Muscle layer of colon (tissue), 2 donors: ENCODE results near the gene IP6K3.
A peak's percentile ranks its signal among the peaks of the same experiment; 100 is the strongest.

Experiments used
- H3K27ac ChIP-seq: one replicate; pipeline ENCODE4 v1.7.0; 2013; ENCODE audit warnings: low read depth, mild to moderate bottlenecking, low read length, moderate library complexity
- H3K27me3 ChIP-seq, 2 donors: one replicate each; pipeline ENCODE4 v1.7.0; 2013; ENCODE audit warnings: low read length in 2 of 2, mild to moderate bottlenecking in 2 of 2; ENCODE audit not compliant: insufficient read depth in 2 of 2, control insufficient read depth in 1 of 2
- H3K36me3 ChIP-seq: one replicate; pipeline ENCODE4 v1.7.0; 2013; ENCODE audit warnings: mild to moderate bottlenecking, low read length; ENCODE audit not compliant: insufficient read depth
- H3K4me1 ChIP-seq: one replicate; pipeline ENCODE4 v1.7.0; 2013; ENCODE audit warnings: mild to moderate bottlenecking, low read length; ENCODE audit not compliant: insufficient read depth
- H3K4me3 ChIP-seq, 2 donors: one replicate each; pipeline ENCODE4 v1.7.0; 2013; ENCODE audit warnings: low read length in 2 of 2, low read depth in 1 of 2, mild to moderate bottlenecking in 1 of 2, moderate library complexity in 1 of 2
- H3K9ac ChIP-seq: one replicate; pipeline ENCODE4 v1.7.0; 2013; ENCODE audit warnings: low read length
- H3K9me3 ChIP-seq: one replicate; pipeline ENCODE4 v1.7.0; 2013; ENCODE audit warnings: mild to moderate bottlenecking, low read length
- donor health status: abdominal sarcoma.
- donor health status: Adenocarcinoma of cecum.

The IP6K3 gene

DNA sequence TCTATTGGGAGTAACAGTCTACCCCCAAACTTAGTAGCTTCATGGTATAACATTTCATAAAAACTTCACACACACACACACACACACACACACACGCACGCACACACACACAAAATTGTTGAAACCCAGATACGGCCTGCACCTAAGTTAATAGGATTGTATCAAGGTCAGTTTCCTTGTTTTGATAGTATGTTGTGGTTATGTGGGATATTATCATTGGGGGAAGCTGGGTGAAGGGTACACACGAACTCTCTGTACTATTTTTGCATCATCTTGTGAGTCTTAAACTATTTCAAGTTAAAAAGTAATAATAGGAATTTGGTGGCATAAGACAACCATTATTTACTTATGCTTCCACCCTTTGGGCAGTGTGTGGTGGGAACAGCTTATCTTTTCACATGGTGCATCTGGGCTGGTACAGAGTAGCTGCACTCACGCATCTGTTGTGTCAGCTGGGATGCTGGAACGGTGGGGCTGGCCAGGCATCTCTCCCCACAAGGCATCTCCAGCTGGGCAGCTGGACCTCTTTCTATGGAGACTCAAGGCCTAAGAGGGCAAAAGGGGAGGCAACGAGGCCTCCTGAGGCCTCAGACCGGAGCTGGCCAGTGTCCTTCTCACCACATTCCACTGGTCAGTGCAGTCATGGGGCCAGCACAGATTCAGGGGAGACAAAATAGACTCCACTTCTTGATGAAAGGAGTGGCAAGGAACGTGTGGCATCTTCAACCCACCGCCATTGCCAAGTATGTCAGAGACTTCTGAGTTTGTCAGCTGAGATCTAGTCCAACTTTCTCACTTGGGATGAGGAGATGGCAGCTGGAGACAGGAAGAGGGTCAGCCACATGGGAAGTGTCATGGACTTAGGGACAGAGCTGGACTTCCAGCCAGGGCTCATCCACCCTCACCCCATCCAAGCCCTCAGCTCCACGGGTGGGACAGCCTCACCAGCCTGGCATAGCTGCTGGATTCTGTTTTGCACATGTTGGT, 20.5 kb upstream of the IP6K3 start:
- Histone ChIP-seq H3K36me3 (peaks cover 3% of the 10 kb centered on the region), H3K27me3 (no peaks in the 10 kb centered on the region), H3K4me3 (no peak overlapping the region), H3K9ac (no peak overlapping the region), H3K4me1 (peaks cover 26% of the 10 kb centered on the region), H3K27ac (no peak overlapping the region), H3K9me3 (no peaks in the 10 kb centered on the region)

DNA sequence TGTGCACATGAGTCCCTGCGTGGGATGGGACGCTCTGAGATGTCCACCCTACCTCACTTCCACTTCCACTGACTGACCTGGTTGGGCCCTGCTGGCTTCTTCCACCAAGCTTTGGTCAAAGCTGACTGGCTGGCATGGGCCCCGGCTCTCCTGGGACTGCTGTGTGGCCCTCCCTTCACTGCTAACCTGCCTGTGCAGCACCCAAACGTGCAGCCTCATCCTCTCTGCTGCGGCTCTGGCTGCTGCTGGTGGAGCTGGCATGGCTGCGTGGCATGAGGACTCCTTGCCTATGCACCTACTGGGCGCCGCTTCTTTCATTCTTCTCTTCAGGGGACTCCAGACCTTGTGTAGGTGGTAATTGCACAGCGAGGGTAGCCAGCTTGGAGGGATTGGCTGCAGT, 18.7 kb upstream of the IP6K3 start:
- Histone ChIP-seq H3K36me3 (no peaks in the 10 kb centered on the region), H3K9ac (no peak overlapping the region), H3K9me3 (no peaks in the 10 kb centered on the region), H3K4me1 (peaks cover 7% of the 10 kb centered on the region), H3K4me3 (no peak overlapping the region), H3K27me3 (no peaks in the 10 kb centered on the region), H3K27ac (no peak overlapping the region)

DNA sequence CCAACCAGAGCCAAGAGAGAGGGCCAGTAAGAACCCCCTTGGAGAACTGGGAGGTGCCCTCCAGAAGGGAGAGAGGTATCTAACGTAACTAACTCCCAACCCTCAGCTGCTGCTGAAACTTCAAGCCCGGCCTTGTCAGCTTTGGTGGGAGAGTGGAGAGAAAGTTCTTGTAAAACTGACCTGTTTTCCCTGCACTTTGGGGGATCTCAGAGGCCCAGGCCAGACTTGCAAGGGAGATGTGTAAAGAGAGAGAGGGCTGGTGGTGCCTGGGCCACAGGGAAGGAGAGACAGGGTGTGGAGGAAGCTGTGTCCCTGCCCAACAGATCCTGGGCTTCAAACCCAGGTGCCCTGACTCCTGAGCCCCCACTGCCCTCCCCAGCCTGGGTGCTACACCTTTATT, 17.3 kb upstream of the IP6K3 start:
- Histone ChIP-seq H3K27me3 (no peaks in the 10 kb centered on the region), H3K9me3 (no peaks in the 10 kb centered on the region), H3K4me3 (no peak overlapping the region), H3K36me3 (no peaks in the 10 kb centered on the region), H3K9ac (no peak overlapping the region), H3K4me1 (no peaks in the 10 kb centered on the region), H3K27ac (no peak overlapping the region)

DNA sequence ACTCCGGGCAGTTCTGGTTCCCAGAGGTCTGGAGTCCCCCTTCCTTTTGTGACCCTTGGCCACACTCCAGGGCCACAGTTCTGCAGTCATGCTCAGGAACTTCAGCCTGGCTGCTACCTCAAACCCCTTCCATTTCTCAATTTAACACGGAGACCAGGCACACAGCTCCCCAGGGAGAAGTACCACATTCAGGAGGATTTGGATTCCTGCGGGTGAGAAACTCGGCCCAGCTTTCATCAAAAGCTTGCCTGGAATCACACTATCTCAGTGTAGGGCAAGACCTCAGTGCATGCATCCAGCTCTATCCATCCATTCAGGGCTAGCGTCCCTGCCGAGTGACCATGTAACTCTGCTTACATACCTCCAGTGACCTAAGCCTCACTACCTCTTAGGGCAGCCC, 16.8 kb upstream of the IP6K3 start:
- no peaks in the 10 kb centered on the region for H3K36me3 ChIP-seq
- no peaks in the 10 kb centered on the region for H3K9me3 ChIP-seq
- H3K4me3 ChIP-seq = no peak overlapping the region
- H3K9ac ChIP-seq = no peak overlapping the region
- H3K27me3 ChIP-seq = no peaks in the 10 kb centered on the region
- no peak overlapping the region for H3K27ac ChIP-seq
- H3K4me1 ChIP-seq = no peaks in the 10 kb centered on the region

DNA sequence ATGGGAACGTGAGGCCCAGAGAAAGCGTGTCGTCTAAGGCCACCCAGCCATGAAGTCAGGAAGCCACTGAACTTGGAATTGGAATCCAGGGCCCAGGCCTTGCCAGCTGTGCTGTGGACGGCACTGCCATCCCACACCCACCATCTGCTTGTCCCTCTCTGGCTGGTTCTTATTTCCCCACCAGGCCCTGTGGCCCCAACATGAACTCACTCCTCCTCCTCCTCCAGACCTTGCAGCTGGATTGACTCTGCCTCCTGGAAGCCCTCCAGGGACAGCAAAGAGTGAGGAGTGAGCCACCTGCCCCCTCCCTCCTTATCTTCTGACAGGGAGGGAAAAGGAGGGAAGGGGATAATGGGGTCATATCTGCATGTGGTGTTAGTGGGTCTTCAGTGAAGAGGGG, 16.0 kb upstream of the IP6K3 start:
- no peaks in the 10 kb centered on the region for H3K27me3 ChIP-seq
- H3K27ac ChIP-seq = no peak overlapping the region
- no peak overlapping the region for H3K4me3 ChIP-seq
- no peak overlapping the region for H3K9ac ChIP-seq
- no peaks in the 10 kb centered on the region for H3K36me3 ChIP-seq
- no peaks in the 10 kb centered on the region for H3K9me3 ChIP-seq
- H3K4me1 ChIP-seq = no peaks in the 10 kb centered on the region

DNA sequence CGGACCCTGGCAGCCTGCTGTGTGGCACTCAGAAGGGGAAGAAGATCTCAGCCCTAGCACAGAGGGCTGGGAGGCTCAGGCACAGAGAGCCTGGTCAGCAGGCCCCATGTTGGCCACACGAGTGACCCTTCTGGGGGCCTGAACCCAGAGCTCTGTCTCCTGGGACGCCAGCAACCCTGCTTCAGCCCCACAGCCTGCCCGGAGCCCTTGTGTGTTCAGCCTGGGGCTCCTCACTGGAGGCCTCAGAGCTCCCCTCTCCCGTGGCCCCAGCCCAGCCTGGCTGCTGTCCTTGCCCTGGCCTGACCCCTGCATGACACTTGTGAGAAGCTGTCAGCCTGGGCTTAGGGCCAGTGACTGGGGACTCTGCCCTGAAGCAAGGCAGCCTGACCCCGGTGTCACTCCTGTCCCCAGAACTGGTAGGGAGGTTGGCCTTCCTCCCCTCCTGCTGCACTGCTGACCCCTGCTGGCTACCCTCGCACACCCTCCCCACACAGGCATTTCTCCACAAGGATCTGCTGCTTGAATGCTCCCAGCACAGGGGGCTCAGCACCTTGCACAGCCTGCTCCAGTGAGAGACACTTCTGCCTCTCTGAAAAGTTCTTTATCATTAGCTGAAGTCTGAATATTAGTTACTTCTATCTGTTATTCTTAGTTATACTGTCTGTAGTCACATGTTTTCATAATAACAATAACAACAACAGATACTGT, 15.4 kb upstream of the IP6K3 start:
- no peak overlapping the region for H3K4me3 ChIP-seq
- no peak overlapping the region for H3K9ac ChIP-seq
- no peaks in the 10 kb centered on the region for H3K9me3 ChIP-seq
- H3K27ac ChIP-seq = peak overlapping the region; percentile 44
- no peaks in the 10 kb centered on the region for H3K4me1 ChIP-seq
- H3K27me3 ChIP-seq = no peaks in the 10 kb centered on the region
- no peaks in the 10 kb centered on the region for H3K36me3 ChIP-seq

DNA sequence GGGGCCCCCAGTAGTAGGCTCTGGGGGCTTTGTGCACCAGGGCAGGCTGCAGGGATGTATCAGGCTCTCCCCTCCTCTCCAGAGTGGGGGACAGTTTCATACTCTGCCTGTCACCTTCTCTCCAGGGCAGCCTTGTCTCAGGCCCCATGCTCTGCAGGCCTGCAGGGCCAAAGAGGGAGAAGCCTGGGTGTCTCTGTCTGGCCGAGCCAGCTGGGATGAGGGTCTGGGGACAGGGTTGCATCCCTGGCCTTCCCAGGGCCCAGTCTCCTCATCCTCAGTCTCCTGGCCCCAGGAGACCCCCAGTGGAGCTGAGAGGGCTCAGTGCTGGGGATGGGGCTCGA, 14.8 kb upstream of the IP6K3 start:
- H3K27ac ChIP-seq = peak overlapping the region; percentile 44
- H3K4me1 ChIP-seq = no peaks in the 10 kb centered on the region
- H3K9ac ChIP-seq = no peak overlapping the region
- no peaks in the 10 kb centered on the region for H3K9me3 ChIP-seq
- no peaks in the 10 kb centered on the region for H3K36me3 ChIP-seq
- H3K4me3 ChIP-seq = no peak overlapping the region
- H3K27me3 ChIP-seq = no peaks in the 10 kb centered on the region

DNA sequence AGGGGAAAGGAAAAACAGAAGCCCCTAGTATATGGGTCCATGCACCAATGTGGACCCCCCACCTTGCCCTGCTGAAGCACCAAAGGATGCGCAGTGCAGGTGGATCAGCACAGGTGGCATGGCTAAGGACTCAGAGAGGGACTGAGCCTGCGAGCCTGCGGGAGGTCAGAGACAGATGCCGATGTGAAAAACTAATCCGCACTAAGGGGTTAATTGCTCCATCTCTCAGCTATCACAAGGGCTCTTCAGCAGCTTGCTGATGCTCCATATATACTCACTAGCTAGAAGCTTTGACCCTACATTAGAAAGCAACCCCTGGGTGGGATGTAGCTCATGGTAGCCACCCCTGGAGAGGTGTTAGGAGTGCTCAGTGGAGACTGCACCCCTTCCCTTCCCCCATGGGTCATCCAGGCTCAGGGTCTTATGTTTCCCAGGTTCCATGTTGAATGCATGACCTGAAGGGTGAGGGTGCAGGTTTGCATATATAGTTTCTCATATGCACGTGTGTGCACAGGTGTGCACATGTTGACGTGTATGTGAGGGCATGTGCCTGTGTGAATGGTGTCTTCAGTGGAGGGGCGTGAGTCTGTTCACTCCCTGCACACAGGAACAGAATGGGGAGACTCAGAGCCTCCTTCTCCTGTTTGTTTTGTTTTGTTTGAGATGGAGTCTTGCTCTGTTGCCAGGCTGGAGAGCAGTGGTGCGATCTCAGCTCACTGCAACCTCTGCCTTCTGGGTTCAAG, 13.4 kb upstream of the IP6K3 start:
- Histone ChIP-seq H3K9me3 (no peaks in the 10 kb centered on the region), H3K4me3 (no peak overlapping the region), H3K4me1 (no peaks in the 10 kb centered on the region), H3K9ac (no peak overlapping the region), H3K27me3 (no peaks in the 10 kb centered on the region), H3K27ac (no peak overlapping the region), H3K36me3 (no peaks in the 10 kb centered on the region)

DNA sequence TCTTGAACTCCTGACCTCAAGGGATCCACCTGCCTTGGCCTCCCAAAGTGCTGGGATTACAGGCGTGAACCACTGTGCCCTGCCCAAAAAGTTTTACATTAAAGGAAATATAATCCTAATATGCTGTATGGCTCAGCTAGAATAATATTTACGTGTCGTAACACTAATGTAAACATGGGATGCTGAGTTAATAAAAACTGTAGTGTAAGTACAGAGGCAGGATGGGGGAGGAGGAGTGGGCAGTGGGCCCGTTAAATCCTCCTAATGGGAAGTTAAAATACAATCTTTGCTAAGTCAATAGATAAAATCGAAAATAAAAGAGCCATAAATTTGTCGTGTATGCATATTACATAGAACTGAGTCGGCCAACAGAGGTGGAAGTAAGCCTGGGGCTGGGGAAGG, 12.1 kb upstream of the IP6K3 start:
- Histone ChIP-seq H3K9me3 (no peaks in the 10 kb centered on the region), H3K36me3 (no peaks in the 10 kb centered on the region), H3K4me1 (no peaks in the 10 kb centered on the region), H3K27ac (no peak overlapping the region), H3K9ac (no peak overlapping the region), H3K27me3 (no peaks in the 10 kb centered on the region), H3K4me3 (no peak overlapping the region)

DNA sequence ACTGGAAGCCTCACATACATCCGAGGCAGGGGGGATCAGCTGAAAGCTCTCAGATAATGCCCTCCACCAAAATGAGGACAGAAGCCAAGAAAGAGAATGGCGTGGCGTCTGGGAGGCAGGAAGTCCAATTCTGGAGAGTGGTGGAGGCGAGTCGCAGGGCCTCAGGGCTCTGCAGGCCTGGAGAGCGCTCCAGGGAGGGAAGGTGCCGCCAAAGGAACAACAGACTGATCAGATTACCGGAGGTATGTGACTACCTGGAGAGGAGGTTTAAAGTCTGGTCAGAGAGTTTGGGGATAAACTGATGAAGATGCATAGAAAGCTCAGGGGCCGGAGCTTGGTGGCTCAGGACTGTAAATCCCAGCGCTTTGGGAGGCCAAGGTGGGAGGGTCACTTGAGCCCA, 11.2 kb upstream of the IP6K3 start:
- Histone ChIP-seq H3K4me1 (no peaks in the 10 kb centered on the region), H3K9me3 (no peaks in the 10 kb centered on the region), H3K27ac (no peak overlapping the region), H3K36me3 (no peaks in the 10 kb centered on the region), H3K27me3 (no peaks in the 10 kb centered on the region), H3K4me3 (no peak overlapping the region), H3K9ac (no peak overlapping the region)

DNA sequence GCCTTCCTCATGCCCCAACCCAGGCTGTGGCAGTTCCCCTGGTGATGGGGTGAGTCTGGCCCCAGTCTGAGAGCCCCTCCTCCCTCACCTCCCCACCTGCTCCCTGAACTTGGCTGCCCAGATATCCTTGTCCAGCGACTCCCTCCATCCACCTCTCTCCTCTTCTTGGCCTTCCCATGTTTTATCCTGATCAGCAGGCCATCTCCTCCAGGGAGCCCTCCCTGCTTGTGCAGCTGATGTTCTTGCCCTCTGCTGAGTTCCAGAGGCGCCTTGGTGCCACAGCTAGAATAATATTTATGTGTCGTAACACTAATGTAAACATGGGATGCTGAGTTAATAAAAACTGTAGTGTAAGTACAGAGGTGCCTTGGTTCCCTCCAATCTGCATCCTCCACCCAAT, 10.4 kb upstream of the IP6K3 start:
- H3K36me3 ChIP-seq = no peaks in the 10 kb centered on the region

More for the DNA sequence above, 10.4 kb upstream of the IP6K3 start:
- Histone ChIP-seq H3K4me3 (no peak overlapping the region), H3K4me1 (no peaks in the 10 kb centered on the region), H3K9ac (no peak overlapping the region), H3K9me3 (no peaks in the 10 kb centered on the region), H3K27ac (no peak overlapping the region), H3K27me3 (no peaks in the 10 kb centered on the region)
